HepG2 (cell line): ENCODE results near the gene LEAP2. TPM values are rescaled to one million over a fixed set of nuclear protein-coding genes. Genes with fewer than 3 reads are reported as not detected.
A peak's percentile ranks its signal among the peaks of the same experiment; 100 is the strongest.

ENCODE experiments used
- ARID3A ChIP-seq: IDR thresholded peaks from 2 replicates; pipeline ENCODE4 v1.6.1; 2012; ENCODE audit warnings: low read depth, low read length, improper control_type of control experiment
- FOXA1 ChIP-seq, 2 experiments: fragments of 450-650 bp in 1 of 2; sonication (generic) in 1 of 2; formaldehyde crosslinking in 1 of 2; IDR thresholded peaks; 2 replicates each; pipeline versions ENCODE4 v1.4.0 to v1.6.1; 2016 to 2020; ENCODE audit warnings: missing genetic modification reagents in 1 of 2
- FOXA3 ChIP-seq: IDR thresholded peaks from 2 replicates; pipeline ENCODE4 v1.6.1; 2016; ENCODE audit warnings: missing genetic modification reagents, missing compliant biosample characterization
- FOXP1 ChIP-seq, 2 experiments: fragments of 450-650 bp in 1 of 2; IDR thresholded peaks; 2 replicates each; pipeline ENCODE4 v1.6.1; 2017 to 2018; ENCODE audit warnings: antibody characterized with exemption in 1 of 2
- HOMEZ ChIP-seq: IDR thresholded peaks from 2 replicates; pipeline ENCODE4 v1.6.1; 2016; ENCODE audit warnings: low read depth
- IRF2 ChIP-seq: IDR thresholded peaks from 2 replicates; pipeline ENCODE4 v1.6.1; 2018; ENCODE audit warnings: missing genetic modification reagents, missing compliant biosample characterization
- RXRA ChIP-seq: sonication (generic); formaldehyde crosslinking; IDR thresholded peaks from 2 replicates; pipeline ENCODE4 v1.5.1; 2020; ENCODE audit warnings: missing genetic modification reagents
- ZBTB37 ChIP-seq: sonication (generic); formaldehyde crosslinking; IDR thresholded peaks from 2 replicates; pipeline ENCODE4 v1.4.0; 2020; ENCODE audit warnings: mild to moderate bottlenecking, missing genetic modification reagents
- ZNF318 ChIP-seq: sonication (generic); formaldehyde crosslinking; IDR thresholded peaks from 2 replicates; pipeline ENCODE4 v1.4.0; 2020; ENCODE audit warnings: mild to moderate bottlenecking, missing genetic modification reagents
- polyA plus RNA-seq, 8 experiments: library from polyadenylated mRNA; depleted of rRNA in 3 of 8; stranded (reverse) in 7 of 8; unstranded in 1 of 8; fragments of >200 nt; fragmentation: Illumina TruSeq in 4 of 8; extraction: Trizol in 4 of 8; gene quantifications; 2 replicates each; pipeline versions ENCODE4 v1.2.1 to v1.2.3, GENCODE V29; 2011 to 2016; ENCODE audit warnings: low read depth in 4 of 8, missing spikeins in 1 of 8, mixed read lengths in 1 of 8; ENCODE audit not compliant: insufficient read depth in 1 of 8
- total RNA-seq, 5 experiments: library from RNA; depleted of rRNA; stranded (reverse); fragments of >200 nt; fragmentation: Illumina TruSeq; extraction: Trizol; gene quantifications; 2 replicates each; pipeline ENCODE4 v1.2.3, GENCODE V29; 2016; ENCODE audit warnings: low read depth in 1 of 5

LEAP2 gene
- total and polyA plus RNA-seq, 2 of the 13 experiments (the other 11 are each of a cell fraction or from before 2014, with no cell fraction given): 23.9 to 51.9 TPM

- TF ChIP-seq ZNF318 (CRISPR knock-in tag) (no peak), FOXA1 (IDR thresholded peaks at IDR 0.05) (peak; percentile 91), FOXA1 (CRISPR knock-in tag; IDR thresholded peaks at IDR 0.05) (peak; percentile 82), FOXA3 (CRISPR knock-in tag) (peak; percentile 95), HOMEZ (CRISPR knock-in tag) (0 out of 2 replicates have a peak, but pooled peaks have one; percentile 16), FOXP1 (IDR thresholded peaks at IDR 0.05) (peak; percentile 93), FOXP1 (CRISPR knock-in tag; IDR thresholded peaks at IDR 0.05) (peak; percentile 93), RXRA (CRISPR knock-in tag) (no peak), ZBTB37 (CRISPR knock-in tag) (peak; percentile 47; the same call in 1 of the 2 replicates), IRF2 (CRISPR knock-in tag) (0 out of 2 replicates have a peak, but pooled peaks have one; percentile 33), ARID3A (peak; percentile 92)
- TF ChIP-seq, all 625 proteins: peak for 43
These were observed 32.5 kb downstream of the LEAP2 start (continued) for GRCh38 chr5:132905938-132906337.
